ENCODE results near the gene EDIL3. TPM values are rescaled to one million over a fixed set of nuclear protein-coding genes. Genes with fewer than 3 reads are reported as not detected.

The EDIL3 gene
- total and polyA plus RNA-seq, 2 experiments from 2014 or later, result 18.2 to 42.4 TPM

- H2AFZ ChIP-seq, result no peak overlapping the region
- peak overlapping the region; percentile 26 for H3K4me2 ChIP-seq
- H3K9me2 ChIP-seq (replicated peaks; ENCODE audit: insufficient read depth), result no peaks in the 10 kb centered on the region
- no peaks in the 10 kb centered on the region for H4K20me1 ChIP-seq (ENCODE audit: insufficient read depth, poor library complexity, severe bottlenecking)
- no peaks in the 10 kb centered on the region for H3K27me3 ChIP-seq
- H3K9me3 ChIP-seq (ENCODE audit: low read depth), result no peaks in the 10 kb centered on the region
- no peak overlapping the region for H3K27ac ChIP-seq
- DNase-seq (ENCODE audit: low spot score), result peak; percentile 18
- H3K36me3 ChIP-seq (replicated peaks; ENCODE audit: insufficient read depth, low read depth), result no peaks in the 10 kb centered on the region
- TF ChIP-seq, protein P1, sequence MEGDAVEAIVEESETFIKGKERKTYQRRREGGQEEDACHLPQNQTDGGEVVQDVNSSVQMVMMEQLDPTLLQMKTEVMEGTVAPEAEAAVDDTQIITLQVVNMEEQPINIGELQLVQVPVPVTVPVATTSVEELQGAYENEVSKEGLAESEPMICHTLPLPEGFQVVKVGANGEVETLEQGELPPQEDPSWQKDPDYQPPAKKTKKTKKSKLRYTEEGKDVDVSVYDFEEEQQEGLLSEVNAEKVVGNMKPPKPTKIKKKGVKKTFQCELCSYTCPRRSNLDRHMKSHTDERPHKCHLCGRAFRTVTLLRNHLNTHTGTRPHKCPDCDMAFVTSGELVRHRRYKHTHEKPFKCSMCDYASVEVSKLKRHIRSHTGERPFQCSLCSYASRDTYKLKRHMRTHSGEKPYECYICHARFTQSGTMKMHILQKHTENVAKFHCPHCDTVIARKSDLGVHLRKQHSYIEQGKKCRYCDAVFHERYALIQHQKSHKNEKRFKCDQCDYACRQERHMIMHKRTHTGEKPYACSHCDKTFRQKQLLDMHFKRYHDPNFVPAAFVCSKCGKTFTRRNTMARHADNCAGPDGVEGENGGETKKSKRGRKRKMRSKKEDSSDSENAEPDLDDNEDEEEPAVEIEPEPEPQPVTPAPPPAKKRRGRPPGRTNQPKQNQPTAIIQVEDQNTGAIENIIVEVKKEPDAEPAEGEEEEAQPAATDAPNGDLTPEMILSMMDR (IDR thresholded peaks at IDR 0.05; ENCODE audit: poor library complexity), result no peak
- TF ChIP-seq EZH2phosphoT487 (IDR thresholded peaks at IDR 0.05; ENCODE audit: low read depth, severe bottlenecking, unreplicated experiment), result no peak
- no peak for TF ChIP-seq EZH2 (IDR thresholded peaks at IDR 0.05; ENCODE audit: borderline replicate concordance)
- no peaks in the 10 kb centered on the region for H3K79me2 ChIP-seq
- WGBS (ENCODE audit: low lambda C conversion rate, missing lambda C conversion rate), result 54% methylated on average over 4 of the region's 4 CpGs
- no peak overlapping the region for H3K4me3 ChIP-seq
- no peaks in the 10 kb centered on the region for H3K4me1 ChIP-seq (ENCODE audit: insufficient read depth)
Observed at GRCh38 chr5:84091127-84091799, 293.4 kb downstream of the EDIL3 start.

- Histone ChIP-seq H3K9me3 (ENCODE audit: low read depth) (no peaks in the 10 kb centered on the region), H3K9me2 (replicated peaks; ENCODE audit: insufficient read depth) (no peaks in the 10 kb centered on the region), H4K20me1 (ENCODE audit: insufficient read depth, poor library complexity, severe bottlenecking) (no peaks in the 10 kb centered on the region), H3K36me3 (replicated peaks; ENCODE audit: insufficient read depth, low read depth) (no peaks in the 10 kb centered on the region), H3K27me3 (no peaks in the 10 kb centered on the region), H3K4me1 (ENCODE audit: insufficient read depth) (no peaks in the 10 kb centered on the region), H3K79me2 (no peaks in the 10 kb centered on the region), H3K27ac (no peak overlapping the region), H2AFZ (no peak overlapping the region), H3K4me2 (no peak overlapping the region), H3K4me3 (no peak overlapping the region)
- DNase-seq (ENCODE audit: low spot score), result peak; percentile 25
- 80% methylated on average over 2 of the region's 2 CpGs for WGBS (ENCODE audit: low lambda C conversion rate, missing lambda C conversion rate)
- TF ChIP-seq EZH2phosphoT487 (IDR thresholded peaks at IDR 0.05; ENCODE audit: low read depth, severe bottlenecking, unreplicated experiment) (no peak), EZH2 (IDR thresholded peaks at IDR 0.05; ENCODE audit: borderline replicate concordance) (no peak)
- TF ChIP-seq, protein P1 (IDR thresholded peaks at IDR 0.05; ENCODE audit: poor library complexity), result peak; percentile 33
Observed at GRCh38 chr5:84088996-84089395, 295.7 kb downstream of the EDIL3 start.

- Histone ChIP-seq H3K4me2 (no peak overlapping the region), H3K27ac (no peak overlapping the region), H3K36me3 (replicated peaks; ENCODE audit: insufficient read depth, low read depth) (no peaks in the 10 kb centered on the region), H2AFZ (no peak overlapping the region), H3K9me2 (replicated peaks; ENCODE audit: insufficient read depth) (no peaks in the 10 kb centered on the region), H3K4me1 (ENCODE audit: insufficient read depth) (no peaks in the 10 kb centered on the region), H3K79me2 (no peaks in the 10 kb centered on the region), H4K20me1 (ENCODE audit: insufficient read depth, poor library complexity, severe bottlenecking) (no peaks in the 10 kb centered on the region), H3K4me3 (no peak overlapping the region), H3K27me3 (no peaks in the 10 kb centered on the region), H3K9me3 (ENCODE audit: low read depth) (no peaks in the 10 kb centered on the region)
- no peak for TF ChIP-seq EZH2phosphoT487 (IDR thresholded peaks at IDR 0.05; ENCODE audit: low read depth, severe bottlenecking, unreplicated experiment)
- TF ChIP-seq, protein P1 (IDR thresholded peaks at IDR 0.05; ENCODE audit: poor library complexity), result no peak
- TF ChIP-seq EZH2 (IDR thresholded peaks at IDR 0.05; ENCODE audit: borderline replicate concordance), result no peak
- WGBS (ENCODE audit: low lambda C conversion rate, missing lambda C conversion rate), result 96% methylated on average over 6 of the region's 6 CpGs
- no peak for DNase-seq (ENCODE audit: low spot score)
Observed at GRCh38 chr5:84086511-84086910, 298.2 kb downstream of the EDIL3 start.

Measured in hepatocyte (in vitro differentiated cells).